HG03342 (cell line): ENCODE results near the gene SMIM34.
"Not testable (repeated sequence)": the region's sequence is repeated elsewhere in the genome, so short reads cannot be mapped to it uniquely, and the experiment has no call there.

Experiments used
- ATAC-seq: cut with Tn5 transposase; IDR thresholded peaks from one replicate; pipeline ENCODE4 v1.9.1; 2021; ENCODE audit warnings: mild to moderate bottlenecking, moderate library complexity; ENCODE audit not compliant: unreplicated experiment

SMIM34 gene

DNA sequence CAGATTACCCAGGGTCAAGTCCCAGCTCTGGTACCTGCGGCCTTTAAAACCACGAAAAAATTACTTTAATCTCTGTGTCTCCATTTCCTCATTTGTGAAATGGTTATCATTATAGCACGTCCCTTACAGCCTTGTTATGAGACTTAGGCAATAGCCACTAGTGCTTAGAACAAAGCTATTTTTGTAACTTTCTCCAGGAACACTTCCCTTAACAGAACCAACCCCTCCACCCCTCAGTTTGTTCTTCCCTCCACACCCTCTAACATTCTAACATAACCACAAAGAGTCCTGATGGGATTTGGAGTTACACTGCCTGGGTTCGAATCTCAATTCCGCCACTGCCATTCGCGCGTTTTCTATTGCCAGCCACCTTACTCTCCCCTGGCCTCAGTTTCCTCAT, 49.3 kb downstream of the SMIM34 start:
- ATAC-seq = not testable (repeated sequence)

DNA sequence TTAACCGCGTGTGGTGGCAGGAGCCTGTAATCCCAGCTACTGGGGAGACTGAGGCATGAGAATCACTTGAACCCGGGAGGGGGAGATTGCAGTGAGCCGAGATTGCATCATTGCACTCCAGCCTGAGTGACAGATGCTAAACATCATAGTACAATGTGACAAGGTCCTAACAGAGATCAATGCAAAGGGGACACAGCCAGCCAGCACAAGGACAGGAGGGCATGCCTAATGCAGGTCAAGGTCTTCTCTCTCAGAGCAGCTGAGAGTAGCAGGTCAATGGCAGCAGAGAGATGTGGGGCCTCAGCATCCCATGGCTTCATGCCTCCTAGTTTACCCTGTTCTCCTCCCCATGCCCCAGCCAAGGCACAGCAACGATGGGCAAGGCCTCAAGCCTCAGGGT, 51.4 kb downstream of the SMIM34 start:
- no peak for ATAC-seq

DNA sequence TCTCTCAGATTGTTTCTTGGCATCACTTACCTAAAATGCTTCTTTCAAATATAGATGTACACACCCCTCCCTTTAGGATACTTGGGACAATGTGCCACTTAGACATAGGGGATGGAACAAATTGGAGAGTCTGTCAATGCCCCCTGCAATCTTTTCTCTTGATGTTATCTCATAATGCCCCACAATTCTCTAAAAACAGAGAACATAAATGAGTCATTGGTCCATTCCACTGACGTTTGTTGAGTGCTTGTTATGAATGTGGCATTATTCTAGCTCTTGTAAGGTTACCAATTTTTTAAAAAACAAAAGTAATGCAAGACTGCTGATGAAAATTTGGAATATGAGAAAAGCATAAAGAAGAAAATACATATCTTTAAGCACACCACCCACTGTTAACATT, 54.0 kb downstream of the SMIM34 start:
- ATAC-seq = no peak
